IPS-18c (cell line): ENCODE data around the gene KANK2.
A peak's percentile ranks its signal among the peaks of the same experiment; 100 is the strongest.
"Not testable (repeated sequence)": the region's sequence is repeated elsewhere in the genome, so short reads cannot be mapped to it uniquely, and the experiment has no call there.

ENCODE experiments used
- H3K4me3 ChIP-seq: 2 replicates; pipeline ENCODE4 v1.7.0; 2013; ENCODE audit warnings: low read depth, mild to moderate bottlenecking, low read length, moderate library complexity; ENCODE audit not compliant: insufficient read depth
- H3K9me3 ChIP-seq: one replicate; pipeline ENCODE4 v1.6.1; 2013; ENCODE audit warnings: mild to moderate bottlenecking, low read length, moderate library complexity; ENCODE audit not compliant: control insufficient read depth, insufficient read depth

The KANK2 gene

GRCh38 chr19:11190501-11190900 is 6.8 kb downstream of the KANK2 start:
- Histone ChIP-seq H3K4me3 (no peak overlapping the region), H3K9me3 (no peaks in the 10 kb centered on the region)

- H3K4me3 ChIP-seq: no peak overlapping the region
- no peaks in the 10 kb centered on the region for H3K9me3 ChIP-seq
These were observed 9.9 kb downstream of the KANK2 start for GRCh38 chr19:11187441-11187840.

- Histone ChIP-seq H3K4me3 (no peak overlapping the region), H3K9me3 (no peaks in the 10 kb centered on the region)
These were observed 14.4 kb downstream of the KANK2 start for GRCh38 chr19:11182994-11183393.

GRCh38 chr19:11181488-11181887 is 15.9 kb downstream of the KANK2 start:
- no peaks in the 10 kb centered on the region for H3K9me3 ChIP-seq
- H3K4me3 ChIP-seq: no peak overlapping the region

GRCh38 chr19:11180975-11181374 is 16.4 kb downstream of the KANK2 start:
- H3K4me3 ChIP-seq, H3K9me3 ChIP-seq: not testable (repeated sequence)

GRCh38 chr19:11180346-11180745 is 17.0 kb downstream of the KANK2 start:
- H3K4me3 ChIP-seq: no peak overlapping the region
- H3K9me3 ChIP-seq: no peaks in the 10 kb centered on the region

- Histone ChIP-seq H3K9me3 (no peaks in the 10 kb centered on the region), H3K4me3 (no peak overlapping the region)
These were observed 17.5 kb downstream of the KANK2 start for GRCh38 chr19:11179716-11180297.

- not testable (repeated sequence) for H3K4me3 ChIP-seq, H3K9me3 ChIP-seq
These were observed 18.2 kb downstream of the KANK2 start for GRCh38 chr19:11179145-11179465.

GRCh38 chr19:11177592-11177991 is 19.8 kb downstream of the KANK2 start:
- no peak overlapping the region for H3K4me3 ChIP-seq
- no peaks in the 10 kb centered on the region for H3K9me3 ChIP-seq

- H3K4me3 ChIP-seq: no peak overlapping the region
- no peaks in the 10 kb centered on the region for H3K9me3 ChIP-seq
These were observed 20.7 kb downstream of the KANK2 start for GRCh38 chr19:11176466-11177193.

- H3K4me3 ChIP-seq: no peak overlapping the region
- H3K9me3 ChIP-seq: no peaks in the 10 kb centered on the region
These were observed 21.4 kb downstream of the KANK2 start for GRCh38 chr19:11175920-11176319.

- H3K4me3 ChIP-seq: no peak overlapping the region
- H3K9me3 ChIP-seq: no peaks in the 10 kb centered on the region
These were observed 23.0 kb downstream of the KANK2 start for GRCh38 chr19:11174336-11174735.

GRCh38 chr19:11173516-11174155 is 23.7 kb downstream of the KANK2 start:
- Histone ChIP-seq H3K9me3 (no peaks in the 10 kb centered on the region), H3K4me3 (no peak overlapping the region)

GRCh38 chr19:11172576-11172975 is 24.8 kb downstream of the KANK2 start:
- H3K9me3 ChIP-seq: no peaks in the 10 kb centered on the region
- no peak overlapping the region for H3K4me3 ChIP-seq

GRCh38 chr19:11171144-11171543 is 26.2 kb downstream of the KANK2 start:
- no peak overlapping the region for H3K4me3 ChIP-seq

GRCh38 chr19:11169896-11170678 is 27.3 kb downstream of the KANK2 start:
- H3K9me3 ChIP-seq: no peaks in the 10 kb centered on the region
- H3K4me3 ChIP-seq: no peak overlapping the region

More at GRCh38 chr19:11171144-11171543, 26.2 kb downstream of the KANK2 start:
- H3K9me3 ChIP-seq: no peaks in the 10 kb centered on the region

GRCh38 chr19:11168568-11168967 is 28.8 kb downstream of the KANK2 start:
- no peaks in the 10 kb centered on the region for H3K9me3 ChIP-seq
- H3K4me3 ChIP-seq: peak overlapping the region; percentile 3; the same call in 1 of the 2 replicates
